Measurements from ENCODE around the gene TPSD1.
A peak's percentile ranks its signal among the peaks of the same experiment; 100 is the strongest.

TPSD1 gene

DNA sequence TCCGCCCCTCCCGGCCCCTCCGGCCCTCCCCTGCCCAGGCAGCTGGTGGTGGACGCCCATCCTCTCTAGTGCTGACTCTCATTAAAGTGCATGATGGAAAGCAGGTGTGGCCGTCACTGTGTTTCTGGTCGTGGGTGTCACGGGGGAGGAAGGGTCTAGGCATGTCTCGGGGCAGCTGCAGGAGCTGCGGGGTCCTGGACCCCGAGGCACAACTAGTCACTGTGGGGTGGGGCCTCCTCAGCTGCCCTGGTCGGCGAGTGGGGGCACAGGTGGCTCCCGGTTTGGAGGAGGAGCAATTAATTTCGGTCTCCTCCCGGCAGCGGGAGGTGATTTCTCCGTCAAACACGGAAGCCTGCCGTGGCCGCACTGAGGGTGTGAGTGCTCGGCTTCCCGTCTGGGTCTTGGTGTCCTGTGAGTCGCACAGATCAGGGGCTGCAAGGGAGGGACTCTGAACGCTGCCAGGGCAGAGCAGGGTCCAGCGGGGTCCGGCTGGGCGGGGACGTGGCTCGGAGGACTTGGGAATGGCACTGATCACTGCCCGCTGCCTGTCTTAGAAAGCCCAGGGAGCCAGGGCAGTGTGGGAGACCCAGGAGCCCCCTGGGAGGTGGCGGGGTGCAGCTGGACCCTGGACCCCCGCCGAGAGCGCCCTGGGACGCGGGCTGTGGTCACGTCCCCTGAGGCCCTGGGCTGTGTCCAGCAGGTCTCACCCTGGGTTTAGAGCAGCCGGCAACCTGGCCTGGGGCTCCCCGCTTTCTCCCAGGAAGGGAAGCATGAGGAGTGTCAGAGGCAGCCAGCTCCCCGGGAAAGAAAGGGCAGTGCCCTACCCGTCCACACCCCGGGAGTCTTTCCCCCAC lies 3.3 kb downstream of the TPSD1 start:
- Histone ChIP-seq H3K23ac (ENCODE audit: low read length in 2 of 2) (no peak overlapping the region), H3K36me3 (ENCODE audit: control insufficient read depth in 1 of 2, insufficient read depth in 2 of 2, low read depth in 1 of 2, low read length in 2 of 2) (no peaks in the 10 kb centered on the region), H3K27me3 (ENCODE audit: control insufficient read depth in 1 of 2, insufficient read depth in 1 of 2, low read length in 2 of 2) (peaks cover 27 to 55% of the 10 kb centered on the region in 2 experiments), H2BK120ac (ENCODE audit: low read depth, low read length) (no peak overlapping the region), H4K91ac (ENCODE audit: low read length) (no peak overlapping the region), H3K14ac (ENCODE audit: low read length in 2 of 2) (no peak overlapping the region), H3K18ac (ENCODE audit: low read depth in 1 of 2, low read length in 2 of 2) (no peak overlapping the region), H2BK15ac (ENCODE audit: low read depth, poor library complexity, severe bottlenecking) (no peak overlapping the region), H3K4me1 (ENCODE audit: control insufficient read depth, insufficient read depth, low read depth, low read length) (peaks cover 2% of the 10 kb centered on the region), H3K9me3 (ENCODE audit: control insufficient read depth, low read length) (no peaks in the 10 kb centered on the region), H4K8ac (ENCODE audit: low read length) (no peak overlapping the region), H2BK12ac (ENCODE audit: low read length in 2 of 2) (no peak overlapping the region), H3K4ac (ENCODE audit: low read depth in 1 of 2, low read length in 2 of 2) (no peak overlapping the region), H3K9ac (ENCODE audit: low read length) (no peak overlapping the region), H3K79me1 (replicated peaks; ENCODE audit: low read length, poor library complexity, severe bottlenecking) (no peaks in the 10 kb centered on the region), H2BK5ac (ENCODE audit: low read depth, low read length, poor library complexity, severe bottlenecking) (no peak overlapping the region), H2AFZ (ENCODE audit: low read depth, low read length) (no peak overlapping the region), H3K27ac (ENCODE audit: low read length, poor library complexity, severe bottlenecking) (no peak overlapping the region), H3K4me3 (ENCODE audit: insufficient read depth in 1 of 2, low read depth in 1 of 2, low read length in 2 of 2) (no peak overlapping the region), H3K4me2 (ENCODE audit: low read length, poor library complexity, severe bottlenecking) (no peak overlapping the region), H2AK5ac (ENCODE audit: low read length, severe bottlenecking) (no peak overlapping the region)
- WGBS, result 42% methylated on average over 41 of the region's 42 CpGs
- no peak for DNase-seq

- H3K4me2 ChIP-seq (ENCODE audit: low read length, poor library complexity, severe bottlenecking), result no peak overlapping the region
- WGBS, result 50% methylated on average over 11 of the region's 11 CpGs
- no peak overlapping the region for H3K4me3 ChIP-seq (ENCODE audit: insufficient read depth in 1 of 2, low read depth in 1 of 2, low read length in 2 of 2)
- no peak overlapping the region for H2BK120ac ChIP-seq (ENCODE audit: low read depth, low read length)
- no peak overlapping the region for H2BK15ac ChIP-seq (ENCODE audit: low read depth, poor library complexity, severe bottlenecking)
- H3K27me3 ChIP-seq (ENCODE audit: control insufficient read depth in 1 of 2, insufficient read depth in 1 of 2, low read length in 2 of 2), result peaks cover 27 to 55% of the 10 kb centered on the region in 2 experiments
- H3K9ac ChIP-seq (ENCODE audit: low read length), result no peak overlapping the region
- no peaks in the 10 kb centered on the region for H3K9me3 ChIP-seq (ENCODE audit: control insufficient read depth, low read length)
- peaks cover 2% of the 10 kb centered on the region for H3K4me1 ChIP-seq (ENCODE audit: control insufficient read depth, insufficient read depth, low read depth, low read length)
- H3K79me1 ChIP-seq (replicated peaks; ENCODE audit: low read length, poor library complexity, severe bottlenecking), result no peaks in the 10 kb centered on the region
- H3K27ac ChIP-seq (ENCODE audit: low read length, poor library complexity, severe bottlenecking), result no peak overlapping the region
- no peaks in the 10 kb centered on the region for H3K36me3 ChIP-seq (ENCODE audit: control insufficient read depth in 1 of 2, insufficient read depth in 2 of 2, low read depth in 1 of 2, low read length in 2 of 2)
- DNase-seq, result no peak
- H3K14ac ChIP-seq (ENCODE audit: low read length in 2 of 2), result no peak overlapping the region
- no peak overlapping the region for H3K4ac ChIP-seq (ENCODE audit: low read depth in 1 of 2, low read length in 2 of 2)
- H2BK5ac ChIP-seq (ENCODE audit: low read depth, low read length, poor library complexity, severe bottlenecking), result no peak overlapping the region
- no peak overlapping the region for H4K8ac ChIP-seq (ENCODE audit: low read length)
- H2AK5ac ChIP-seq (ENCODE audit: low read length, severe bottlenecking), result no peak overlapping the region
- H3K18ac ChIP-seq (ENCODE audit: low read depth in 1 of 2, low read length in 2 of 2), result no peak overlapping the region
- no peak overlapping the region for H3K23ac ChIP-seq (ENCODE audit: low read length in 2 of 2)
- no peak overlapping the region for H2AFZ ChIP-seq (ENCODE audit: low read depth, low read length)
- no peak overlapping the region for H4K91ac ChIP-seq (ENCODE audit: low read length)
- H2BK12ac ChIP-seq (ENCODE audit: low read length in 2 of 2), result no peak overlapping the region
These were observed 3.8 kb downstream of the TPSD1 start for GRCh38 chr16:1259760-1260068.

GRCh38 chr16:1260101-1260680 lies 4.3 kb downstream of the TPSD1 start:
- H3K9ac ChIP-seq (ENCODE audit: low read length), result no peak overlapping the region
- H2BK15ac ChIP-seq (ENCODE audit: low read depth, poor library complexity, severe bottlenecking), result no peak overlapping the region
- H4K8ac ChIP-seq (ENCODE audit: low read length), result no peak overlapping the region
- H2AFZ ChIP-seq (ENCODE audit: low read depth, low read length), result no peak overlapping the region
- no peak for DNase-seq
- no peak overlapping the region for H3K27ac ChIP-seq (ENCODE audit: low read length, poor library complexity, severe bottlenecking)
- no peak overlapping the region for H2BK120ac ChIP-seq (ENCODE audit: low read depth, low read length)
- peaks cover 2% of the 10 kb centered on the region for H3K4me1 ChIP-seq (ENCODE audit: control insufficient read depth, insufficient read depth, low read depth, low read length)
- no peak overlapping the region for H2AK5ac ChIP-seq (ENCODE audit: low read length, severe bottlenecking)
- H3K9me3 ChIP-seq (ENCODE audit: control insufficient read depth, low read length), result no peaks in the 10 kb centered on the region
- no peak overlapping the region for H3K23ac ChIP-seq (ENCODE audit: low read length in 2 of 2)
- no peak overlapping the region for H3K14ac ChIP-seq (ENCODE audit: low read length in 2 of 2)
- H3K79me1 ChIP-seq (replicated peaks; ENCODE audit: low read length, poor library complexity, severe bottlenecking), result no peaks in the 10 kb centered on the region
- no peak overlapping the region for H4K91ac ChIP-seq (ENCODE audit: low read length)
- WGBS, result 83% methylated on average over 36 of the region's 36 CpGs
- no peak overlapping the region for H3K4me2 ChIP-seq (ENCODE audit: low read length, poor library complexity, severe bottlenecking)
- no peak overlapping the region for H3K18ac ChIP-seq (ENCODE audit: low read depth in 1 of 2, low read length in 2 of 2)
- peaks cover 27 to 55% of the 10 kb centered on the region in 2 experiments for H3K27me3 ChIP-seq (ENCODE audit: control insufficient read depth in 1 of 2, insufficient read depth in 1 of 2, low read length in 2 of 2)
- no peaks in the 10 kb centered on the region for H3K36me3 ChIP-seq (ENCODE audit: control insufficient read depth in 1 of 2, insufficient read depth in 2 of 2, low read depth in 1 of 2, low read length in 2 of 2)
- no peak overlapping the region for H2BK12ac ChIP-seq (ENCODE audit: low read length in 2 of 2)
- no peak overlapping the region for H2BK5ac ChIP-seq (ENCODE audit: low read depth, low read length, poor library complexity, severe bottlenecking)
- H3K4ac ChIP-seq (ENCODE audit: low read depth in 1 of 2, low read length in 2 of 2), result no peak overlapping the region
- no peak overlapping the region for H3K4me3 ChIP-seq (ENCODE audit: insufficient read depth in 1 of 2, low read depth in 1 of 2, low read length in 2 of 2)

DNA sequence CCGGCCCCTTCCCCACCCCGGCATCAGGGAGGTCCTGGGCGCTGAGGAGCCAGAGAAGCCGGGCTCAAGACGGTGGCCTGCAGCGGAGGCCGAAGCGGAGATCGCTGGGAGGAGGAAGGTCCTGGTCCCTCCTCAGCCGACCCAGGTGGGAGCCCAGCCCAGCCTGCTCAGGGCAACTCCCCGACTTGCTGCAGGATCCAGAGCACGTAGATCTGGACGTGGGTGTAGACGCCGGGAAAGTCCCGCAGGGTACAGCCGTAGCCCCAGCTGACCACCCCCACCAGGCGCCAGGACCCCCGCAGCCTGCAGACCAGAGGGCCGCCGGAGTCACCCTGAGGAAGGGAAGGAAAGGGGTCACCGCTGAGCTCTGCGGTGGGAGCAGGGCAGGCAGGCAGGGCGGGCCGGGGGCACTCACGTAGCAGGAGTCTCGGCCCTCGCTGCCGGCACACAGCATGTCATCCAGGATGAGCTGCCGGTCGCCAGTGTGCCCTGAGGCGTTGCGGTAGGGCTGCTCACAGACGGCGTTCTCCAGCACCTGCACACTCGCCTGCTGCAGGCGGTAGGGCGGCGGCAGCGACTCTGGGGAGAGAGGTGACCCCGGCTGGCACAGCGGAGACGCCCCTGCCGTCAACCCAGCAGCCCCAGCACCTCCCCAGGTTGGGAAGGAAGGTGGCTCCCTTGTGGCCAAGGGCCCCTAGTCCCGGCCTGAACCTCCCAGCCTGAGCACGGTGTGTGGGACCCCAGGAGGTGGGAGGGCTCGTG lies 5.4 kb downstream of the TPSD1 start:
- Histone ChIP-seq H3K18ac (ENCODE audit: low read depth in 1 of 2, low read length in 2 of 2) (no peak overlapping the region), H2AFZ (ENCODE audit: low read depth, low read length) (no peak overlapping the region), H2BK15ac (ENCODE audit: low read depth, poor library complexity, severe bottlenecking) (no peak overlapping the region), H3K27me3 (ENCODE audit: control insufficient read depth in 1 of 2, insufficient read depth in 1 of 2, low read length in 2 of 2) (peaks cover 27 to 60% of the 10 kb centered on the region in 2 experiments), H2AK5ac (ENCODE audit: low read length, severe bottlenecking) (no peak overlapping the region), H3K27ac (ENCODE audit: low read length, poor library complexity, severe bottlenecking) (no peak overlapping the region), H3K23ac (ENCODE audit: low read length in 2 of 2) (peak overlapping the region in 1 of 2 experiments; percentile 47), H2BK120ac (ENCODE audit: low read depth, low read length) (no peak overlapping the region), H3K9me3 (ENCODE audit: control insufficient read depth, low read length) (no peaks in the 10 kb centered on the region), H2BK5ac (ENCODE audit: low read depth, low read length, poor library complexity, severe bottlenecking) (no peak overlapping the region), H3K79me1 (replicated peaks; ENCODE audit: low read length, poor library complexity, severe bottlenecking) (no peaks in the 10 kb centered on the region), H3K4me2 (ENCODE audit: low read length, poor library complexity, severe bottlenecking) (no peak overlapping the region), H3K9ac (ENCODE audit: low read length) (no peak overlapping the region), H4K91ac (ENCODE audit: low read length) (no peak overlapping the region), H3K4me3 (ENCODE audit: insufficient read depth in 1 of 2, low read depth in 1 of 2, low read length in 2 of 2) (no peak overlapping the region), H3K36me3 (ENCODE audit: control insufficient read depth in 1 of 2, insufficient read depth in 2 of 2, low read depth in 1 of 2, low read length in 2 of 2) (no peaks in the 10 kb centered on the region), H3K14ac (ENCODE audit: low read length in 2 of 2) (no peak overlapping the region), H2BK12ac (ENCODE audit: low read length in 2 of 2) (no peak overlapping the region), H3K4me1 (ENCODE audit: control insufficient read depth, insufficient read depth, low read depth, low read length) (peaks cover 2% of the 10 kb centered on the region), H4K8ac (ENCODE audit: low read length) (no peak overlapping the region), H3K4ac (ENCODE audit: low read depth in 1 of 2, low read length in 2 of 2) (no peak overlapping the region)
- whole genome bisulfite sequencing, result 60% methylated on average over 43 of the region's 47 CpGs
- no peak for DNase-seq

Data from mesenchymal stem cell (in vitro differentiated cells and primary cell).